T47D (cell line): Measurements from ENCODE around the gene TRIM2.
"Not testable (repeated sequence)": the region's sequence is repeated elsewhere in the genome, so short reads cannot be mapped to it uniquely, and the experiment has no call there.

Source experiments
- DNase-seq, 2 experiments: peaks; one replicate each; pipeline versions ENCODE4 v3.0.0 to v3.0.0-alpha.2; 2011 to 2012; ENCODE audit warnings: low read depth in 1 of 2, low spot score in 1 of 2
- JUND ChIP-seq: IDR thresholded peaks from 2 replicates; pipeline ENCODE4 v1.6.1; 2012; ENCODE audit warnings: low read depth
- in situ Hi-C: cut with HindIII; loops from 2 replicates; pipeline ENCODE4 v1.10.0; 2016; ENCODE audit warnings: low sequenced_read_pairs, low pct_unique_long_range_greater_than_20kb

Gene TRIM2

GRCh38 chr4:153176938-153177337 lies 27.3 kb upstream of the TRIM2 start:
- TF ChIP-seq JUND: no peak
- in situ Hi-C loops: no loop called here
- DNase-seq: no peak

GRCh38 chr4:153177841-153178240 lies 26.4 kb upstream of the TRIM2 start:
- no peak for DNase-seq
- no peak for TF ChIP-seq JUND
- in situ Hi-C loops: no loop called here

- in situ Hi-C loops: no loop called here
- DNase-seq: no peak
- TF ChIP-seq JUND: no peak
Measured at GRCh38 chr4:153179100-153179499, 25.1 kb upstream of the TRIM2 start.

- no peak for DNase-seq
- no peak for TF ChIP-seq JUND
- in situ Hi-C loops: no loop called here
Measured at GRCh38 chr4:153181293-153181692, 22.9 kb upstream of the TRIM2 start.

- in situ Hi-C loops: no loop called here
- TF ChIP-seq JUND: no peak
- no peak for DNase-seq
Measured at GRCh38 chr4:153181700-153182099, 22.5 kb upstream of the TRIM2 start.

GRCh38 chr4:153183146-153183545 lies 21.1 kb upstream of the TRIM2 start:
- DNase-seq: no peak
- in situ Hi-C loops: no loop called here
- no peak for TF ChIP-seq JUND

- no peak for DNase-seq
- in situ Hi-C loops: no loop called here
- no peak for TF ChIP-seq JUND
Measured at GRCh38 chr4:153185331-153185852, 18.9 kb upstream of the TRIM2 start.

GRCh38 chr4:153186046-153186728 lies 18.1 kb upstream of the TRIM2 start:
- TF ChIP-seq JUND: no peak
- no peak for DNase-seq
- in situ Hi-C loops: no loop called here

GRCh38 chr4:153189016-153189801 lies 15.0 kb upstream of the TRIM2 start:
- no peak for DNase-seq
- no peak for TF ChIP-seq JUND
- in situ Hi-C loops: no loop called here

- no peak for DNase-seq
- TF ChIP-seq JUND: no peak
- in situ Hi-C loops: no loop called here
Measured at GRCh38 chr4:153191795-153192363, 12.4 kb upstream of the TRIM2 start.

GRCh38 chr4:153197301-153197700 lies 6.9 kb upstream of the TRIM2 start:
- in situ Hi-C loops: no loop called here
- DNase-seq: no peak

GRCh38 chr4:153198719-153199118 lies 5.5 kb upstream of the TRIM2 start:
- DNase-seq: no peak
- in situ Hi-C loops: no loop called here
- TF ChIP-seq JUND: no peak

More at GRCh38 chr4:153197301-153197700, 6.9 kb upstream of the TRIM2 start:
- no peak for TF ChIP-seq JUND

- DNase-seq, in situ Hi-C loops: not testable (repeated sequence)
Measured at GRCh38 chr4:153203746-153204145, 497 bp upstream of the TRIM2 start.
